Erythroblast (primary cell): Measurements from ENCODE around the gene S100A16.
"Not testable (repeated sequence)": the region's sequence is repeated elsewhere in the genome, so short reads cannot be mapped to it uniquely, and the experiment has no call there.

Experiments
- DNase-seq, 2 experiments: peaks; one replicate each; lab custom pipeline; 2025; lab: John Stamatoyannopoulos, UW
- GATA1 ChIP-seq: IDR thresholded peaks from 2 replicates; pipeline ENCODE4 v1.6.1; 2011; ENCODE audit warnings: low read depth, mild to moderate bottlenecking, control low read depth, low read length, moderate library complexity
- POLR2A ChIP-seq: IDR thresholded peaks from 2 replicates; pipeline ENCODE4 v1.6.1; 2011; ENCODE audit warnings: mild to moderate bottlenecking, low read length

The S100A16 gene

GRCh38 chr1:153565529-153566374 is 47.2 kb downstream of the S100A16 start, which contains the start of gene S100A2:
Gene S100A2 (minus strand): TSS chr1:153565844. CDS start chr1:153563877, 1,967 bp downstream.
- TF ChIP-seq GATA1 (no peak), POLR2A (no peak)
- peak; percentile 53 to 75 for DNase-seq

- DNase-seq, result no peak
- TF ChIP-seq GATA1, result no peak
- TF ChIP-seq POLR2A, result no peak
Observed at GRCh38 chr1:153563991-153564390, 48.9 kb downstream of the S100A16 start.

GRCh38 chr1:153563483-153563901 is 49.4 kb downstream of the S100A16 start:
- TF ChIP-seq GATA1 (no peak), POLR2A (no peak)
- no peak for DNase-seq

DNA sequence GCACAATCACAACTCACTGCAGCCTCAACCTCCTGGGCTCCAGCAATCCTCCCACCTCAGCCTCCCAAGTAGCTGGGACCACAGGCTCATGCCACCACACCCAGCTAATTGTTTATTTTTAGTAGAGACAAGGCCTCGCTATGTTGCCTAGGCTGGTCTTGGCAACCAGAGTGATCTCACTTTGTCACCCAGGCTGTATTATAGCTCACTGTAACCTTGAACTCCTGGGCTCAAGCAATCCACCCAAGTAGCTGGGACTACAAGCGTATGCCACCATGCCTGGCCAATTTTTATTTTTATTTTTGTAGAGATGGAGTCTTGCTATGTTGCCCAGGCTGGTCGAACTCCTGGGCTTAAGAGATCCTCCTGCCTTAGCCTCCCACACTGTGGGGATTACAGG is 50.9 kb downstream of the S100A16 start:
- not testable (repeated sequence) for DNase-seq

DNA sequence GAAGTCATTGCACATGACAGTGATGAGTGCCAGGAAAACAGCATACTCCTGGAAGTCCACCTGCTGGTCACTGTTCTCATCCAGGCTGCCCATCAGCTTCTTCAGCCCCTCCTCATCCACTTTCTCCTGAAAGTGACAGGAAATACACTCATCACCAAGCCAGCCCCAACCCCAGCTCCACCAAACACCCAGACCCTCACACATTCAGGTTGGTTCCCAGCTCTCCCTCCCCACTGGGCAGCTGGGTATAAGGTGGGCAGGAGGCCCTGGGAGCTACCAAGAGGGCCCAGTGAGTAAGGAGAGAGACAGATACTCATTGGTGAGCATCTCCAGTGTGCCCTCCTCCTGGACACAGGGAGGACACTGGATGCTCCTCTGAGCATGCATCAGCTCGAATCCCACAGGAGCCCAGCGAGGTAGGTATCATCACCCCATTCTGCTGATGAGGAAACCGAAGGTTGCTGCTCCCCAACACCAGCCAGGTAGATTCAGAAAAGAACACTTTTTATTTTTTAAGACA is 51.4 kb downstream of the S100A16 start:
- DNase-seq, result no peak
- TF ChIP-seq GATA1 (no peak), POLR2A (no peak)

DNA sequence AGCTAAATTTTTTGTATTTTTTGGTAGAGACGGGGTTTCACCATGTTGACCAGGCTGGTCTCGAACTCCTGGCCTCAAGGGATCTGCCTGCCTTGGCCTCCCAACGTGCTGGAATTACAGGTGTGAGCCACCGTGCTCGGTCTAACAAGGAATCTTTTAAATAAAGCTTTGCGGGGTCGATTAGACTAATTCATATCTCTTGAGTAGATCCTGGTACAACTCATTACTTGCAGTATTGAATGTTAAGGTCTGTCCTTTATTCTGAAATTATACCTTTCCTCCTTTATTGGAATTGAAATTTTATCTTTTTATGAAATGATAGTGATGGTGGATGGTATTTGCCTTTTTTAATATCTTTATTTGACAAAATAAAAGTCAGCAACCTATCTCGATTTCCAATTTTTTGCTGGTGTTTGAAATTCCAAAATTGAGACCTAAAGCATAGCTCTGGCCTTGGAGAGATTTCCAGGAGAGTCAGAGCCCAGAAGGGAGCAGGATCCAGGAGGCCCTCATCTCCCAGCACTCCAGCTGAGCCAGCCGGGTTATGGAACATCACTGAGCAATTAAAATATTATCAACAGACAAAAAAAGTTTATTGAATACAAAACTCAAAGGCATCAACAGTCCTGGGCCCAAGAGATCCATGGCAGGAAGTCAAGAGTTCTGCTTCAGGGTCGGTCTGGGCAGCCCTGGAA is 52.0 kb downstream of the S100A16 start:
- DNase-seq, result no peak
- TF ChIP-seq GATA1 (no peak), POLR2A (no peak)

DNA sequence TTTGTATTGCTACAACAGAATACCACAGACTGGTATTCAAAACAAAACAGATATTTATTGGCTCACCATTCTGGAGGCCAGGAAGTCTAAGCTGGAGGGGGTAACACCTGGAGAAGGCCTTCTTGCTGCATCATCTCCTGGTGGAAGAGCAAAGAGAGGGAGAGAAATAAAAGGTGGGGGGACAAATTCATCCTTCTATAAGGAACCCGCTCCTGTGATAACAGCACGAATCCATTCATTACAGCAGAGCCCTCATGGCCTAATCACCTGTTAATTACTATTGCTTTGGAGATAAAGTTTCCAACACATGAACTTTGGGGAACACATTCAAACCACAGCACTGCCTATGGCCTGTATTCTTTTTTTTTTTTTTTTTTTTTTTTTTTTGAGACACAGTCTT is 52.7 kb downstream of the S100A16 start:
- no peak for DNase-seq
- TF ChIP-seq POLR2A (no peak), GATA1 (no peak)

DNA sequence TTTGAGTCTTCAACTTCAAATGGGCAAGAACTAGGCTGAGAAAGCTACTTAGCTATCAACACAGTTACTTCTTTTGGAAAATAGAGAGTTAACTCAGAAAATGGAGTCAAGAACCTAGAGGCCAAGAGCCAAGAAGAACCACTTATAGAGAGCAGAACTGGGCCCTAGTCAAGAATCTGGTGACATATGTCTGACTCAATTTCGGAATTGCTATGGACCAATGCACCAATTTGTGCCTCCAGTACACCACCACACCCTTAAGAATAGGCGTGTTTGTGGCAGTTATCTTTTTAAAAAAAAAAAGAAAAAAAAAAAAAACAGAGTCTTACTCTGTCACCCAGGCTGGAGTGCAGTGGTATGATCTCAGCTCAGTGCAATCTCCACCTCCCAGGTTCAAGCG is 55.1 kb downstream of the S100A16 start:
- no peak for DNase-seq
- no peak for TF ChIP-seq POLR2A
- TF ChIP-seq GATA1, result no peak
